HEK293 (cell line): ENCODE data around the gene LRP1B.

Experiments
- CTCF ChIP-seq: fragments of 450-650 bp; formaldehyde crosslinking; IDR thresholded peaks from 2 replicates; pipeline ENCODE4 v1.5.1; 2016; ENCODE audit warnings: missing biosample characterization, missing genetic modification characterization
- TSHZ1 ChIP-seq: fragments of 450-650 bp; formaldehyde crosslinking; IDR thresholded peaks from 2 replicates; pipeline ENCODE4 v1.5.1; 2016; ENCODE audit warnings: missing biosample characterization, missing genetic modification characterization, borderline replicate concordance
- ZBTB1 ChIP-seq: fragments of 450-650 bp; formaldehyde crosslinking; IDR thresholded peaks from 2 replicates; pipeline ENCODE4 v1.5.1; 2016; ENCODE audit warnings: missing biosample characterization, missing genetic modification characterization
- ZBTB7A ChIP-seq: fragments of 450-650 bp; formaldehyde crosslinking; IDR thresholded peaks from 2 replicates; pipeline ENCODE4 v1.5.1; 2016; ENCODE audit warnings: low read depth, missing biosample characterization, missing genetic modification characterization
- ZNF140 ChIP-seq: fragments of 450-650 bp; formaldehyde crosslinking; IDR thresholded peaks from 2 replicates; pipeline ENCODE4 v1.5.1; 2016; ENCODE audit warnings: missing biosample characterization, missing genetic modification characterization
- ZNF449 ChIP-seq: fragments of 450-650 bp; formaldehyde crosslinking; IDR thresholded peaks from 2 replicates; pipeline ENCODE4 v1.5.1; 2017; ENCODE audit warnings: missing biosample characterization, mild to moderate bottlenecking, missing genetic modification characterization, moderate library complexity
- ZNF548 ChIP-seq: fragments of 450-650 bp; formaldehyde crosslinking; IDR thresholded peaks from 2 replicates; pipeline ENCODE4 v1.5.1; 2016; ENCODE audit warnings: missing biosample characterization, missing genetic modification characterization

- TF ChIP-seq CTCF (tag by site-specific recombination), result peak; percentile 21; the same call in 1 of the 2 replicates
- TF ChIP-seq ZNF548 (tag by site-specific recombination), result no peak
- TF ChIP-seq ZNF449 (tag by site-specific recombination), result no peak
- no peak for TF ChIP-seq ZBTB7A (tag by site-specific recombination)
- no peak for TF ChIP-seq ZNF140
- no peak for TF ChIP-seq TSHZ1
- TF ChIP-seq ZBTB1 (tag by site-specific recombination), result no peak
Measured at GRCh38 chr2:141906678-141907077, 224.1 kb downstream of the LRP1B start.
